GM23338 (cell line): ENCODE data around the gene STRBP. TPM values are rescaled to one million over a fixed set of nuclear protein-coding genes. Genes with fewer than 3 reads are reported as not detected.

ENCODE experiments used
- ATAC-seq: fragments of 200-7000 bp; cut with Tn5 transposase; 3 replicates; pipeline ENCODE4 v1.9.1; 2020
- DNase-seq: peaks from one replicate; pipeline ENCODE4 v3.0.0-alpha.2; 2015; ENCODE audit warnings: low spot score
- H2AFZ ChIP-seq: fragments of 200-600 bp; sonication (generic); 2 replicates; pipeline ENCODE4 v1.8.0; 2016; ENCODE audit warnings: antibody characterized with exemption, mild to moderate bottlenecking, moderate library complexity
- H3F3A ChIP-seq: fragments of 200-600 bp; sonication (generic); replicated peaks from 2 replicates; pipeline ENCODE4 v1.8.0; 2017; ENCODE audit warnings: antibody characterized with exemption, mixed run types, low read depth
- H3K27ac ChIP-seq: fragments of 200-600 bp; sonication (generic); 2 replicates; pipeline ENCODE4 v1.6.1; 2016; ENCODE audit warnings: low read depth
- H3K27me3 ChIP-seq: fragments of 200-600 bp; sonication (generic); 2 replicates; pipeline ENCODE4 v1.8.0; 2016; ENCODE audit warnings: mild to moderate bottlenecking, mixed run types, moderate library complexity; ENCODE audit not compliant: insufficient read depth
- H3K36me3 ChIP-seq: fragments of 200-600 bp; sonication (generic); 2 replicates; pipeline ENCODE4 v1.8.0; 2016; ENCODE audit warnings: mild to moderate bottlenecking; ENCODE audit not compliant: insufficient read depth
- H3K4me1 ChIP-seq: fragments of 200-600 bp; sonication (generic); 2 replicates; pipeline ENCODE4 v1.8.0; 2016; ENCODE audit warnings: mild to moderate bottlenecking, moderate library complexity; ENCODE audit not compliant: insufficient read depth
- H3K4me2 ChIP-seq: fragments of 200-600 bp; sonication (generic); 2 replicates; pipeline ENCODE4 v1.7.1; 2017; ENCODE audit warnings: mixed run types
- H3K4me3 ChIP-seq: fragments of 200-600 bp; sonication (generic); 2 replicates; pipeline ENCODE4 v1.6.1; 2016; ENCODE audit warnings: mixed run types
- H3K79me2 ChIP-seq: fragments of 200-600 bp; sonication (generic); replicated peaks from 2 replicates; pipeline ENCODE4 v1.8.0; 2017; ENCODE audit warnings: mild to moderate bottlenecking; ENCODE audit not compliant: insufficient read depth
- H3K9me2 ChIP-seq: fragments of 200-600 bp; sonication (generic); 2 replicates; pipeline ENCODE4 v1.8.0; 2017; ENCODE audit not compliant: insufficient read depth
- H4K20me1 ChIP-seq: fragments of 200-600 bp; sonication (generic); replicated peaks from 2 replicates; pipeline ENCODE4 v1.8.0; 2017; ENCODE audit warnings: mild to moderate bottlenecking; ENCODE audit not compliant: insufficient read depth
- H3K27ac Mint-ChIP-seq: 2 replicates; pipeline ENCODE4 v1.8.0; 2020; ENCODE audit warnings: inconsistent platforms, mild to moderate bottlenecking, moderate library complexity, mixed read lengths
- H3K27me3 Mint-ChIP-seq: 3 replicates; pipeline ENCODE4 v1.8.0; 2022; ENCODE audit warnings: low read depth, mild to moderate bottlenecking, moderate library complexity, mixed read lengths, inconsistent platforms; ENCODE audit not compliant: insufficient read depth, poor library complexity
- H3K36me3 Mint-ChIP-seq: 3 replicates; pipeline ENCODE4 v1.8.0; 2021; ENCODE audit warnings: low read depth, mild to moderate bottlenecking, inconsistent platforms, moderate library complexity, mixed read lengths
- H3K4me1 Mint-ChIP-seq: 3 replicates; pipeline ENCODE4 v1.8.0; 2020; ENCODE audit warnings: mild to moderate bottlenecking, inconsistent platforms, mixed read lengths
- H3K4me3 Mint-ChIP-seq: 3 replicates; pipeline ENCODE4 v1.8.0; 2021; ENCODE audit warnings: moderate library complexity, mild to moderate bottlenecking, inconsistent platforms, mixed read lengths
- H3K9me3 Mint-ChIP-seq: 3 replicates; pipeline ENCODE4 v1.8.0; 2020; ENCODE audit warnings: moderate library complexity, mild to moderate bottlenecking, inconsistent platforms, mixed read lengths
- CTCF ChIP-seq, 2 experiments: fragments of 200-600 bp in 1 of 2; sonication (generic) in 1 of 2; conservative IDR thresholded peaks; 2 replicates each; pipeline versions ENCODE4 v1.5.1 to v1.6.1; 2016 to 2017; ENCODE audit warnings: antibody characterized with exemption in 2 of 2, low read depth in 2 of 2, mild to moderate bottlenecking in 2 of 2, moderate library complexity in 1 of 2
- ETS1 ChIP-seq: IDR thresholded peaks from 2 replicates; pipeline ENCODE4 v1.6.1; 2016; ENCODE audit warnings: antibody characterized with exemption
- EZH2 ChIP-seq: fragments of 200-600 bp; sonication (generic); IDR thresholded peaks from one replicate; pipeline ENCODE4 v1.8.0; 2017; ENCODE audit warnings: antibody characterized with exemption, mild to moderate bottlenecking, low read depth; ENCODE audit not compliant: unreplicated experiment
- NANOG ChIP-seq: IDR thresholded peaks from 2 replicates; pipeline ENCODE4 v1.6.1; 2016; ENCODE audit warnings: antibody characterized with exemption, borderline replicate concordance
- POLR2AphosphoS5 ChIP-seq: IDR thresholded peaks from 2 replicates; pipeline ENCODE4 v1.6.1; 2016; ENCODE audit warnings: antibody characterized with exemption, low read depth
- ZNF114 ChIP-seq: fragments of 250-450 bp; sonication (Bioruptor Pico); IDR thresholded peaks from 2 replicates; pipeline ENCODE4 v1.5.0; 2020; ENCODE audit warnings: mild to moderate bottlenecking, moderate library complexity
- polyA plus RNA-seq: library from polyadenylated mRNA; unstranded; fragments of >200 nt; fragmentation: Nextera tagmentation; extraction: Ambion mirVana; gene quantifications from 2 replicates; pipeline ENCODE4 v1.2.1, GENCODE V29; 2016
- total RNA-seq: library from RNA; depleted of rRNA; stranded (reverse); fragments of >200 nt; shearing (Covaris generic); gene quantifications from 2 replicates; pipeline ENCODE4 v1.2.3, GENCODE V29; 2014

The STRBP gene
- total and polyA plus RNA-seq, 2 experiments from 2014 or later, result 80.5 to 116 TPM

- Mint-ChIP-seq H3K4me3 (no peak overlapping the region), H3K9me3 (no peaks in the 10 kb centered on the region), H3K27me3 (peaks cover 6% of the 10 kb centered on the region), H3K4me1 (peaks cover 39% of the 10 kb centered on the region), H3K27ac (peak overlapping the region; percentile 88), H3K36me3 (peaks cover 67% of the 10 kb centered on the region)
- Histone ChIP-seq H3K27me3 (no peaks in the 10 kb centered on the region), H3K4me2 (peak overlapping the region; percentile 31), H2AFZ (no peak overlapping the region), H3K36me3 (peaks cover 4% of the 10 kb centered on the region), H3K79me2 (no peaks in the 10 kb centered on the region), H3K4me3 (peak overlapping the region; percentile 21; the same call in 1 of the 2 replicates), H3K27ac (peak overlapping the region; percentile 90), H3K4me1 (peaks cover 21% of the 10 kb centered on the region), H3K9me2 (no peaks in the 10 kb centered on the region), H4K20me1 (no peaks in the 10 kb centered on the region; the same call in 1 of the 2 replicates), H3F3A (peaks cover 6% of the 10 kb centered on the region; the same call in 1 of the 2 replicates)
- DNase-seq (peak; percentile 70), ATAC-seq (peak; percentile 55)
- TF ChIP-seq CTCF (conservative IDR thresholded peaks at IDR 0.05; ENCODE audit: low read depth in 2 of 2) (peak in 1 of 2 experiments; percentile 19; a peak in 1 of 4 replicates), ZNF114 (CRISPR knock-in tag) (no peak)
Observed at GRCh38 chr9:123102375-123103113, 165.8 kb downstream of the STRBP start.

GRCh38 chr9:123099548-123099947 is 168.8 kb downstream of the STRBP start:
- Histone ChIP-seq H3K36me3 (peaks cover 4% of the 10 kb centered on the region; the same call in 1 of the 2 replicates), H2AFZ (no peak overlapping the region), H3K4me2 (no peak overlapping the region), H3K79me2 (no peaks in the 10 kb centered on the region), H3K27ac (peak overlapping the region; percentile 73; the same call in 1 of the 2 replicates), H3F3A (peaks cover 6% of the 10 kb centered on the region; the same call in 1 of the 2 replicates), H4K20me1 (no peaks in the 10 kb centered on the region), H3K4me3 (no peak overlapping the region), H3K9me2 (no peaks in the 10 kb centered on the region), H3K27me3 (no peaks in the 10 kb centered on the region), H3K4me1 (peaks cover 29% of the 10 kb centered on the region)
- DNase-seq, result no peak
- TF ChIP-seq POLR2AphosphoS5 (no peak), EZH2 (no peak), NANOG (no peak), ETS1 (no peak)
- Mint-ChIP-seq H3K27me3 (no peaks in the 10 kb centered on the region), H3K4me3 (no peak overlapping the region), H3K4me1 (peaks cover 53% of the 10 kb centered on the region), H3K27ac (peak overlapping the region; percentile 68), H3K36me3 (peaks cover 71% of the 10 kb centered on the region), H3K9me3 (no peaks in the 10 kb centered on the region)
- ATAC-seq, result no peak
